Left cardiac atrium (tissue), 4 donors: ENCODE results near the gene ATP5F1C. TPM values are rescaled to one million over a fixed set of nuclear protein-coding genes. Genes with fewer than 3 reads are reported as not detected.

Experiments
- ATAC-seq, 2 donors: fragments of 200-7000 bp; cut with Tn5 transposase; one replicate each; pipeline ENCODE4 v1.9.1; 2020; ENCODE audit warnings: mild to moderate bottlenecking in 2 of 2, moderate library complexity in 2 of 2
- DNase-seq: peaks from one replicate; pipeline ENCODE4 v3.0.0-alpha.2; 2020
- intact Hi-C, 2 donors: fragments of 100-400 bp; cut with DNase I; formaldehyde crosslinking; loops; one replicate each; pipeline versions ENCODE4 v1.14.1 to v1.15.1; 2022 to 2023
- total RNA-seq, 2 donors: library from RNA; stranded (reverse); fragmentation: NEBNext Ultra II Directional; extraction: Animal tissue kit (Norgen Biotek cat#: 25700); gene quantifications; one replicate each; pipeline ENCODE4 v1.2.1, GENCODE V29; 2021
- donor health status: DM: no; HTN: yes; CAD: no.
- donor health status: DM: no; HTN: yes; CAD: no; lungs with severe emphysema.
- donor health status: DM: yes; HTN: yes; CAD: no.
- donor health status: Dilated cardiomyopathy.

ATP5F1C gene
- total RNA-seq, 2 donors from 2014 or later = 454 to 516 TPM

DNA sequence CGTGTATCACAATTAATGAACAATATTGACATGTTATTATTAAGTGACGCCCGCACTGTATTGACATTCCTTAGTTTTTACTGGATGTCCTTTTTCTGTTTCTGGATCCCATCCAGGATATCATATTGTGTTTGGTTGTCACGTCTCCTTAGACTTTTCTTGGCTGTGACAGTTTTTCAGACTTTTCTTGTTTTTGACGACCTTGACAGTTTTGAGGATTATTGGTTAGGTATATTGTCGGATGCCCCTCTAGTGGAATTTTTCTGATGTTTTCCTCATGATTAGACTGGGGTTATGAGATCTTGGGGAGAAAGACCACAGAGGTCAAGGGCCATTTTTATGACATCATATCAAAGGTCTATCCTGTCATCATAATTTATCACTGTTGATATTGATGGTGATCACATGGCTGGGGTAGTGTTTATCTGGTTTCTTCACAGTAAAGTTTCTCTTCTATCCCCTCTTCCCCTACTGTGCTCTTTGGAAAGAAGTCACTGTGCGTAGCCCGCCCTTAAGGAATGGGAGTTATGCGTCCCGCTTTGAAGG, 41.4 kb downstream of the ATP5F1C start:
- DNase-seq (no peak), ATAC-seq (no peak)
- intact Hi-C loops = no loop called here

DNA sequence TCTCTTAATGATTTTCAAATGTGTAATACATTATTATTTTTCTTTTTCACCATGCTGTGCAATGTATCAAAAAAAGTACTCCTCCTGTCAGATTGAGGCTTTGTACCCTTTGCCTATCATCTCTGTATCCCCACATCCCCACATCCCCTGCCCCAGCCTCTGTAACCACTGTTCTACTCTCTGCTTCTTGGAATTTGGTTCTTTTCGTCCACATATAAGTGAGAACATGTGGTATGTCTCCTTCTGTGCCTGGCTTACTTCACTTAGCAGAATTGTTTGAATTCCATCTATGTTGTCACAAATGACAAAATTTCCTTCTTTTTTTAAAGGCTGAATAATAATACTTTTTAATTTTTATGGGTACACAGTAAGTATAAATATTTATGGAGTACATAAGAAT, 44.1 kb downstream of the ATP5F1C start:
- intact Hi-C loops = no loop called here
- ATAC-seq (no peak), DNase-seq (no peak)

DNA sequence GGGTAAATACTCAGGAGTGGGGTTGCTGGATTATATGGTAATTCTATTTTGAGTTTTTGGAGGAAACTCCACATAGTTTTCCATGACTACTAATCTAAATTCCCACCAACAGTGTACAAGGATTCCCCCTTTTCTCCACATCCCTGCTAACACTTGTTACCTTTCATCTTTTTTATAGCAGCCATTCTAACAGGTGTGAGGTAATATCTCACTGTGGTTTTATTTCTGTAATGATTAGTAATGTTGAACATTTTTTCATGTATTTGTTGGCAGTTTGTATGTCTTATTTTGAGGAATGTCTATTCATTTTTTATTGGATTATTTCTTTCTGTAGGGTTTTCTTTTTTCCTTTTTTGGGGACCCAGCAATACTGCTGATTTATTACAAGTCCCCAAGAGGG, 45.2 kb downstream of the ATP5F1C start:
- no peak for DNase-seq
- intact Hi-C loops = no loop called here
- no peak for ATAC-seq

GRCh38 chr10:7834262-7834661, 46.3 kb downstream of the ATP5F1C start:
- intact Hi-C loops = no loop called here
- ATAC-seq (no peak), DNase-seq (no peak)

DNA sequence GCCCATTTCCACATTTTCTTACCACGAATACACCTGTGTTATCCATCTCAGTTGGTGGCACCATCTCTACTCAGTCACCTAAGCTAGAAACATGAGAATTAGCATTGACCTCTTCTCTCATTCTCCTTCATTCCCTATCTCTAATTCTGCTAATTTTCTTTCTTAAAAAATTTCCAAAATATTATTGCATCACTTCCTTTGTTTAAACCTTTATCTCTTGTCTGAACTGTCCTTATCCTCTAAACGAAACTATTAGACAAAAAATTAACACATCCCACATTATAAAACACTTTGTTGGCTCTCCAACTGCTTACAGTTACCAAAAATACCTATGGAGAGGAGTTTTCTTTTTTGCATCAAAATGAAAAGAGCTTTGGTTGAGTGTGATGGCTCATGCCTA, 48.6 kb downstream of the ATP5F1C start:
- ATAC-seq (no peak), DNase-seq (no peak)
- intact Hi-C loops = no loop called here

- no peak for ATAC-seq
- DNase-seq = no peak
- intact Hi-C loops = no loop called here
Observed at GRCh38 chr10:7846591-7846990, 58.6 kb downstream of the ATP5F1C start.

DNA sequence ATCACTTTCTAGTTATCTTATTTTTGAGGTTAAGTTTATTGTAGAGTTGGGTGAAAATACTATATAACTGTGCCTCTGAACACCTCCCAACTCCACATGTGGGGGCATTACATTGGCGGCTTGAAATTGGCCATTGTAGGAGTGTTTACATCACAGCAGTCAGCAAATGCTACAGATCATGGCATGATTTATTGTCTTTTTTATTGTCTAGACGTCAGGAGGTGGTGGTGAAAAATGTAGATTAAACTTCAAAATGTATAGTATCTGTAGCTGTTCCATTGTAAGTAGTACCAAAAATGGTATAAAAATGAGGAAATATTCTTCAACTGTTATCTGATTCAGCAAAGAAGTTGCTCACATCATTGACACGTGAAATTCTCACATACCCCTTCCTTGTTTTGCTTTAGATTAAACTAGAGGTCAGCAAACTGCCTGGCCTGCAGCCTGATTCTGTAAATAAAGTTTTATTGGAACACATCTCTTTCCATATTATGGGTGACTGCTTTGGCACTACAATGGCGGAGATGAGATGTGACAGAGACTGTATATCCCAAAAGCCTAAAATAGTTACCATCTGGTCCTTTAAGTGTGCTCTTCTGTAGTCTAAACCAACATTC, 65.4 kb downstream of the ATP5F1C start:
- DNase-seq (no peak), ATAC-seq (no peak)
- intact Hi-C loops = no loop called here

DNA sequence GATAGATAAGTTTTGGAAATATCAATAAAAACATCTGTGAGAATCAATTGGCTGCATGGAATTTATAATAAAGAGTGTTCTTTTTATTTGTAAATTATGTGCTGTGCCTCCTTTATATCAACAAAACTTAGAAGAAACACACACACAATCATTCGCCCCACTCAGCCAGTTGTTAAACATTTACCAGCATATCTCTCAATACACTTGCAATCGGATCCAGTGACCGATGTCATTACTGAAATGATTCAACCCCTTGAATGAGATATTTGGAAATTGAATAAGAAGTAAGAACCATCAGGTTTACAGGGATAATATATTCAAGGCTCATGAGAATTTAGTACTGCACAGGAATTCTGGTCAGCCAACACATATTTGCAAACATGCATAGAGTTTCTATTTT, 65.9 kb downstream of the ATP5F1C start:
- ATAC-seq (no peak), DNase-seq (no peak)
- intact Hi-C loops = no loop called here

DNA sequence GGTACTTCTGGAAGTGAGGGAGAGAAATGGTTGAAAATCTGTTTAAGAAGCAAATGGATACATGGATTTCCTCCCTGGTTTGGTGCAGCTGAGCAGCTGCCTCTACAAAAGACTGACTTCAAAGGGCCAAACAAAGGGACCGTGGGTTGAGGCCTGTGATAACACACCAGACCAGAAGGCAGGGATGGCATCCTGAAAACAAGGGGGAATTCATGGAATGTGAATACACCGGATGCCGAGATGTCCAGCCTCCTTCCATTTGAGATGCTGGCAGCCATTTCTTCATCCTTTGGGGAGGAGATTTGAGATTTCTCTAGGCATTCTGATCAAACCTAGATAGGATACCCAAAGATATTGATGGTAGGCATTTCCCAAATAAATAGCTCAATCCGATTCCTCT, 67.2 kb downstream of the ATP5F1C start:
- no peak for ATAC-seq
- intact Hi-C loops = no loop called here
- no peak for DNase-seq

- ATAC-seq = no peak
- intact Hi-C loops = no loop called here
- DNase-seq = no peak
Observed at GRCh38 chr10:7856678-7857077, 68.7 kb downstream of the ATP5F1C start.

DNA sequence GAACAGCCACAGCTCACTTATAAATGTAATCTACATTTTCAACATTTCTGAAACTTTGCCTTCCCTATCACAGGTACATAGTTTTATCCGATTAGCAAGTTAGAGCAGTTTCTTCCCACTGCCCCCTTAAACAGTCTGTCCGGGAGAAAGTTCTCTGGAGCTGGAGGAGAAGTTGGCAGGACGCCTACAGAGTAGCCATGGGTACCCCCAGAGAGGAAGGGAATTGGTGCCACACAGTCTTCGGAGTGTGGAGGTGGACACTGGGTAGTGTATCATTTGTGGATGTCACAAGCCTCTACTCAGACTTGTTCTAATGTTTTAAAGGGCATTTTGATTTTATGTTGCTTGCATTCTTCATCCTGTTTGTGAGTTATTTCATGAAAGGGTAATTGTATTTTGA, 69.3 kb downstream of the ATP5F1C start:
- DNase-seq = no peak
- intact Hi-C loops = no loop called here
- ATAC-seq = no peak

Other genes starting within 250 kb of the ATP5F1C start
- 10 to 100 TPM; 20.4 to 22.1 TPM for gene ITIH5, start 121.2 kb upstream of the ATP5F1C start, total RNA-seq
- not detected for gene ITIH2, start 84.9 kb upstream of the ATP5F1C start, total RNA-seq
- gene KIN, start 184 bp upstream of the ATP5F1C start, total RNA-seq = 10 to 100 TPM in 1 of 2 donors, 1 to 10 TPM in 1; 7.3 to 11.0 TPM
- gene TAF3, start 30.3 kb downstream of the ATP5F1C start, total RNA-seq = 1 to 10 TPM; 8.0 to 9.3 TPM